ENCODE data around the gene CDCA8. TPM values are rescaled to one million over a fixed set of nuclear protein-coding genes. Genes with fewer than 3 reads are reported as not detected.

CDCA8 gene
- total and polyA plus RNA-seq, 2 experiments from 2014 or later, result 31.6 to 37.9 TPM

- no peak overlapping the region for H3K4me2 ChIP-seq
- peaks cover 6% of the 10 kb centered on the region for H3K4me1 Mint-ChIP-seq
- ATAC-seq (no peak), DNase-seq (ENCODE audit: low spot score) (no peak)
- peaks cover 9% of the 10 kb centered on the region for H3K27me3 Mint-ChIP-seq (ENCODE audit: insufficient read depth, low read depth, poor library complexity)
- H3K27ac Mint-ChIP-seq, result no peak overlapping the region
- H3K79me2 ChIP-seq (replicated peaks; ENCODE audit: insufficient read depth), result no peaks in the 10 kb centered on the region
- peaks cover 3% of the 10 kb centered on the region for H3F3A ChIP-seq (replicated peaks; ENCODE audit: low read depth)
- no peaks in the 10 kb centered on the region for H3K27me3 ChIP-seq (ENCODE audit: insufficient read depth)
- H2AFZ ChIP-seq, result no peak overlapping the region
- H4K20me1 ChIP-seq (replicated peaks; ENCODE audit: insufficient read depth), result no peaks in the 10 kb centered on the region; the same call in 1 of the 2 replicates
- H3K4me1 ChIP-seq (ENCODE audit: insufficient read depth), result no peaks in the 10 kb centered on the region
- H3K9me3 Mint-ChIP-seq, result no peaks in the 10 kb centered on the region
- H3K4me3 Mint-ChIP-seq, result no peak overlapping the region
- no peak for TF ChIP-seq ETS1 (IDR thresholded peaks at IDR 0.05)
- TF ChIP-seq JUNB (IDR thresholded peaks at IDR 0.05; ENCODE audit: unreplicated experiment), result no peak
- no peak overlapping the region for H3K27ac ChIP-seq (ENCODE audit: low read depth)
- peaks cover 15% of the 10 kb centered on the region; the same call in 2 of the 3 replicates for H3K36me3 Mint-ChIP-seq (ENCODE audit: low read depth)
- H3K4me3 ChIP-seq, result no peak overlapping the region
- peaks cover 9% of the 10 kb centered on the region for H3K36me3 ChIP-seq (ENCODE audit: insufficient read depth)
- no peaks in the 10 kb centered on the region for H3K9me2 ChIP-seq (ENCODE audit: insufficient read depth)
These were observed 14.5 kb upstream of the CDCA8 start for GRCh38 chr1:37677808-37678207.

- Mint-ChIP-seq H3K27ac (no peak overlapping the region), H3K4me1 (peaks cover 6% of the 10 kb centered on the region), H3K4me3 (no peak overlapping the region), H3K9me3 (no peaks in the 10 kb centered on the region), H3K27me3 (ENCODE audit: insufficient read depth, low read depth, poor library complexity) (peaks cover 10% of the 10 kb centered on the region), H3K36me3 (ENCODE audit: low read depth) (peaks cover 41% of the 10 kb centered on the region)
- H3K4me1 ChIP-seq (ENCODE audit: insufficient read depth), result no peaks in the 10 kb centered on the region
- H4K20me1 ChIP-seq (replicated peaks; ENCODE audit: insufficient read depth), result peaks cover 6% of the 10 kb centered on the region
- H3K36me3 ChIP-seq (ENCODE audit: insufficient read depth), result peaks cover 22% of the 10 kb centered on the region
- no peaks in the 10 kb centered on the region for H3K79me2 ChIP-seq (replicated peaks; ENCODE audit: insufficient read depth)
- ATAC-seq (no peak), DNase-seq (ENCODE audit: low spot score) (no peak)
- no peak overlapping the region for H3K27ac ChIP-seq (ENCODE audit: low read depth)
- H3K27me3 ChIP-seq (ENCODE audit: insufficient read depth), result no peaks in the 10 kb centered on the region
- H3K4me3 ChIP-seq, result no peak overlapping the region
- peaks cover 10% of the 10 kb centered on the region for H3F3A ChIP-seq (replicated peaks; ENCODE audit: low read depth)
- no peak for TF ChIP-seq STAT1 (IDR thresholded peaks at IDR 0.05; ENCODE audit: unreplicated experiment)
- TF ChIP-seq, protein P1, sequence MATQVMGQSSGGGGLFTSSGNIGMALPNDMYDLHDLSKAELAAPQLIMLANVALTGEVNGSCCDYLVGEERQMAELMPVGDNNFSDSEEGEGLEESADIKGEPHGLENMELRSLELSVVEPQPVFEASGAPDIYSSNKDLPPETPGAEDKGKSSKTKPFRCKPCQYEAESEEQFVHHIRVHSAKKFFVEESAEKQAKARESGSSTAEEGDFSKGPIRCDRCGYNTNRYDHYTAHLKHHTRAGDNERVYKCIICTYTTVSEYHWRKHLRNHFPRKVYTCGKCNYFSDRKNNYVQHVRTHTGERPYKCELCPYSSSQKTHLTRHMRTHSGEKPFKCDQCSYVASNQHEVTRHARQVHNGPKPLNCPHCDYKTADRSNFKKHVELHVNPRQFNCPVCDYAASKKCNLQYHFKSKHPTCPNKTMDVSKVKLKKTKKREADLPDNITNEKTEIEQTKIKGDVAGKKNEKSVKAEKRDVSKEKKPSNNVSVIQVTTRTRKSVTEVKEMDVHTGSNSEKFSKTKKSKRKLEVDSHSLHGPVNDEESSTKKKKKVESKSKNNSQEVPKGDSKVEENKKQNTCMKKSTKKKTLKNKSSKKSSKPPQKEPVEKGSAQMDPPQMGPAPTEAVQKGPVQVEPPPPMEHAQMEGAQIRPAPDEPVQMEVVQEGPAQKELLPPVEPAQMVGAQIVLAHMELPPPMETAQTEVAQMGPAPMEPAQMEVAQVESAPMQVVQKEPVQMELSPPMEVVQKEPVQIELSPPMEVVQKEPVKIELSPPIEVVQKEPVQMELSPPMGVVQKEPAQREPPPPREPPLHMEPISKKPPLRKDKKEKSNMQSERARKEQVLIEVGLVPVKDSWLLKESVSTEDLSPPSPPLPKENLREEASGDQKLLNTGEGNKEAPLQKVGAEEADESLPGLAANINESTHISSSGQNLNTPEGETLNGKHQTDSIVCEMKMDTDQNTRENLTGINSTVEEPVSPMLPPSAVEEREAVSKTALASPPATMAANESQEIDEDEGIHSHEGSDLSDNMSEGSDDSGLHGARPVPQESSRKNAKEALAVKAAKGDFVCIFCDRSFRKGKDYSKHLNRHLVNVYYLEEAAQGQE (IDR thresholded peaks at IDR 0.05; ENCODE audit: unreplicated experiment), result no peak
- no peak for TF ChIP-seq JUNB (IDR thresholded peaks at IDR 0.05; ENCODE audit: unreplicated experiment)
- no peak for TF ChIP-seq CREB1 (CRISPR knock-in tag; IDR thresholded peaks at IDR 0.05; ENCODE audit: low read depth)
- no peak for TF ChIP-seq POLR2AphosphoS5 (IDR thresholded peaks at IDR 0.05; ENCODE audit: low read depth)
- no peak for TF ChIP-seq EZH2phosphoT487 (IDR thresholded peaks at IDR 0.05; ENCODE audit: unreplicated experiment)
- no peak for TF ChIP-seq CTCF (conservative IDR thresholded peaks at IDR 0.05; ENCODE audit: low read depth in 2 of 2)
- no peak for TF ChIP-seq EZH2 (IDR thresholded peaks at IDR 0.05; ENCODE audit: low read depth, unreplicated experiment)
- TF ChIP-seq ZNF114 (CRISPR knock-in tag; IDR thresholded peaks at IDR 0.05), result no peak
- no peak for TF ChIP-seq NANOG (IDR thresholded peaks at IDR 0.05; ENCODE audit: borderline replicate concordance)
- TF ChIP-seq ZNF331 (CRISPR knock-in tag; IDR thresholded peaks at IDR 0.05; ENCODE audit: low read depth), result no peak
- no peak overlapping the region for H2AFZ ChIP-seq
- H3K9me2 ChIP-seq (ENCODE audit: insufficient read depth), result no peaks in the 10 kb centered on the region
- H3K4me2 ChIP-seq, result no peak overlapping the region
These were observed 11.4 kb upstream of the CDCA8 start for GRCh38 chr1:37680933-37681332.
